Measurements from ENCODE around the gene PPM1F. TPM values are rescaled to one million over a fixed set of nuclear protein-coding genes. Genes with fewer than 3 reads are reported as not detected.
A peak's percentile ranks its signal among the peaks of the same experiment; 100 is the strongest.
"Not testable (repeated sequence)": the region's sequence is repeated elsewhere in the genome, so short reads cannot be mapped to it uniquely, and the experiment has no call there.

The PPM1F gene
- total RNA-seq, 2 experiments from 2014 or later, result 18.2 to 18.8 TPM

- ChIA-PET CTCF (interaction anchor here (0.8 to 1.5 kb wide), 3 partner anchors 10 to 229 kb away, joined by 3 to 8 read pairs (median 3); partner anchors contain the start of gene PPM1F), POLR2A (interaction anchor here (0.6 to 1.1 kb wide), 3 partner anchors 9 to 118 kb away, joined by 3 read pairs; no protein-coding TSS in a partner anchor)
- Mint-ChIP-seq H3K4me1 (ENCODE audit: low read depth) (peaks cover 36% of the 10 kb centered on the region), H3K27ac (peak overlapping the region; percentile 78), H3K27me3 (no peaks in the 10 kb centered on the region), H3K9me3 (no peaks in the 10 kb centered on the region), H3K4me3 (no peak overlapping the region), H3K36me3 (ENCODE audit: low read depth) (peaks cover 7% of the 10 kb centered on the region)
- intact Hi-C loops (cut with micrococcal nuclease), result loop anchor here (10.0 kb wide), 1 partner anchor 208 kb away; the partner anchor contains the start of gene YPEL1
- peak; percentile 8 for ATAC-seq
- TF ChIP-seq CTCF (IDR thresholded peaks at IDR 0.05), result no peak
- peak; percentile 42 for DNase-seq
Observed at GRCh38 chr22:21942407-21943343, 10.0 kb downstream of the PPM1F start.

- intact Hi-C loops (cut with micrococcal nuclease), result loop anchor here (10.0 kb wide), 1 partner anchor 207 kb away; the partner anchor contains the start of gene YPEL1
- Mint-ChIP-seq H3K4me3 (no peak overlapping the region), H3K27me3 (no peaks in the 10 kb centered on the region), H3K36me3 (ENCODE audit: low read depth) (peaks cover 7% of the 10 kb centered on the region), H3K27ac (peak overlapping the region; percentile 84), H3K4me1 (ENCODE audit: low read depth) (peaks cover 39% of the 10 kb centered on the region), H3K9me3 (no peaks in the 10 kb centered on the region)
- POLR2A ChIA-PET, result interaction anchor here (0.6 to 1.1 kb wide), 2 partner anchors 10 to 66 kb away, joined by 3 read pairs; no protein-coding TSS in a partner anchor
- no peak for DNase-seq
- ATAC-seq, result no peak
- CTCF ChIA-PET, result interaction anchor here (0.8 to 7.3 kb wide), 3 partner anchors 9 to 228 kb away, joined by 3 to 126 read pairs (median 3); partner anchors contain the start of gene PPM1F
- TF ChIP-seq CTCF (IDR thresholded peaks at IDR 0.05), result no peak
Observed at GRCh38 chr22:21941921-21942320, 10.7 kb downstream of the PPM1F start.

- no peak for ATAC-seq
- Mint-ChIP-seq H3K27ac (no peak overlapping the region), H3K27me3 (no peaks in the 10 kb centered on the region), H3K36me3 (ENCODE audit: low read depth) (peaks cover 7% of the 10 kb centered on the region), H3K4me1 (ENCODE audit: low read depth) (peaks cover 39% of the 10 kb centered on the region), H3K4me3 (no peak overlapping the region), H3K9me3 (no peaks in the 10 kb centered on the region)
- ChIA-PET CTCF (interaction anchor here (1.3 to 7.3 kb wide), 2 partner anchors 11 to 207 kb away, joined by 3 to 126 read pairs; partner anchors contain the start of gene PPM1F), POLR2A (no interaction called here)
- no peak for DNase-seq
- no peak for TF ChIP-seq CTCF (IDR thresholded peaks at IDR 0.05)
- intact Hi-C loops (cut with micrococcal nuclease), result loop anchor here (10.0 kb wide), 1 partner anchor 206 kb away; the partner anchor contains the start of gene YPEL1
Observed at GRCh38 chr22:21940521-21940920, 12.1 kb downstream of the PPM1F start.

- H3K27ac Mint-ChIP-seq, result not testable (repeated sequence)
- intact Hi-C loops (cut with micrococcal nuclease), result loop anchor here (5.0 to 10.0 kb wide), 2 partner anchors 205 to 228 kb away; partner anchors contain the start of gene YPEL1
Observed at GRCh38 chr22:21939935-21940334, 12.7 kb downstream of the PPM1F start.

GRCh38 chr22:21939461-21939913, 13.2 kb downstream of the PPM1F start:
- Mint-ChIP-seq H3K27me3 (no peaks in the 10 kb centered on the region), H3K4me1 (ENCODE audit: low read depth) (peaks cover 39% of the 10 kb centered on the region), H3K9me3 (no peaks in the 10 kb centered on the region), H3K27ac (no peak overlapping the region), H3K36me3 (ENCODE audit: low read depth) (peaks cover 7% of the 10 kb centered on the region), H3K4me3 (no peak overlapping the region)
- no peak for ATAC-seq
- no peak for TF ChIP-seq CTCF (IDR thresholded peaks at IDR 0.05)
- DNase-seq, result no peak
- ChIA-PET CTCF (interaction anchor here (1.3 to 7.3 kb wide), 6 partner anchors 12 to 206 kb away, joined by 3 to 126 read pairs (median 6); partner anchors contain the start of gene PPM1F), POLR2A (interaction anchor here (0.6 kb wide), 1 partner anchor 197 kb away, joined by 3 read pairs; no protein-coding TSS in a partner anchor)
- intact Hi-C loops (cut with micrococcal nuclease), result loop anchor here (5.0 kb wide), 1 partner anchor 227 kb away; no protein-coding TSS in a partner anchor

More at GRCh38 chr22:21939935-21940334, 12.7 kb downstream of the PPM1F start:
- H3K9me3 Mint-ChIP-seq; H3K36me3 Mint-ChIP-seq (ENCODE audit: low read depth); ATAC-seq; DNase-seq; H3K27me3 Mint-ChIP-seq; H3K4me3 Mint-ChIP-seq: not testable (repeated sequence)
- peaks cover 39% of the 10 kb centered on the region for H3K4me1 Mint-ChIP-seq (ENCODE audit: low read depth)
- ChIA-PET CTCF (interaction anchor here (1.3 to 7.3 kb wide), 2 partner anchors 11 to 207 kb away, joined by 3 to 126 read pairs; partner anchors contain the start of gene PPM1F), POLR2A (interaction anchor here (0.6 kb wide), 1 partner anchor 197 kb away, joined by 3 read pairs; no protein-coding TSS in a partner anchor)

All from activated CD8-positive, alpha-beta T cell treated with anti-CD3 and anti-CD28 coated beads for 36 hours (primary cell).